Body of pancreas (tissue), 4 donors: ENCODE results near the gene FBXO42. TPM values are rescaled to one million over a fixed set of nuclear protein-coding genes. Genes with fewer than 3 reads are reported as not detected.
A peak's percentile ranks its signal among the peaks of the same experiment; 100 is the strongest.
"Not testable (repeated sequence)": the region's sequence is repeated elsewhere in the genome, so short reads cannot be mapped to it uniquely, and the experiment has no call there.

Source experiments
- ATAC-seq: fragments of 150-250 bp; one replicate; pipeline ENCODE4 v1.9.1; 2016
- DNase-seq, 4 donors: peaks; one replicate each; pipeline ENCODE4 v3.0.0-alpha.2; 2019
- H3K27ac ChIP-seq, 4 donors: fragments of 200-600 bp; sonication (generic); 1 replicate in 3 of 4; 2 replicates in 1 of 4; pipeline versions ENCODE4 v1.5.1 to v1.6.1; 2016 to 2019; ENCODE audit warnings: mild to moderate bottlenecking in 1 of 4, mixed read lengths in 1 of 4, moderate library complexity in 1 of 4
- H3K27me3 ChIP-seq, 2 donors: fragments of 200-600 bp; sonication (generic); one replicate each; pipeline ENCODE4 v1.6.0; 2016; ENCODE audit warnings: mild to moderate bottlenecking in 1 of 2
- H3K36me3 ChIP-seq, 2 donors: fragments of 200-600 bp; sonication (generic); replicated peaks in 1 of 2; 2 replicates each; pipeline ENCODE4 v1.5.1; 2016; ENCODE audit warnings: low read depth in 2 of 2; ENCODE audit not compliant: insufficient read depth in 1 of 2
- H3K4me1 ChIP-seq: fragments of 200-600 bp; sonication (generic); one replicate; pipeline ENCODE4 v1.6.0; 2016
- H3K4me3 ChIP-seq, 2 donors: fragments of 200-600 bp; sonication (generic); 1 replicate in 1 of 2; 2 replicates in 1 of 2; pipeline ENCODE4 v1.5.1; 2016 to 2019
- H3K9me3 ChIP-seq, 3 donors: fragments of 200-600 bp; sonication (generic); 1 replicate in 2 of 3; 2 replicates in 1 of 3; pipeline ENCODE4 v1.5.1; 2016
- CTCF ChIP-seq, 7 experiments: fragments of 450-650 bp in 4 of 7; fragments of 200-600 bp in 3 of 7; sonication (generic) in 3 of 7; IDR thresholded peaks; one replicate each; pipeline ENCODE4 v1.5.1; 2016 to 2019; ENCODE audit warnings: antibody characterized with exemption in 7 of 7
- POLR2A ChIP-seq, 3 donors: fragments of 450-650 bp; IDR thresholded peaks; one replicate each; pipeline ENCODE4 v1.6.1; 2016; ENCODE audit warnings: antibody characterized with exemption in 3 of 3, mild to moderate bottlenecking in 2 of 3
- WGBS, 2 donors: methylation state at CpG; one replicate each; pipeline ENCODE4 v1.1.5; 2017; 5-methylcytosine and 5-hydroxymethylcytosine counted together
- intact Hi-C: fragments of 100-400 bp; cut with DNase I; formaldehyde crosslinking; loops from one replicate; pipeline ENCODE4 v1.15.1; 2023
- total RNA-seq, 2 donors: library from RNA; depleted of rRNA; stranded (reverse); fragments of >200 nt; gene quantifications; one replicate each; pipeline ENCODE4 v1.1.0, GENCODE V29; 2016

FBXO42 gene
- total RNA-seq, 2 donors from 2014 or later: 11.9 to 33.6 TPM

- H3K36me3 ChIP-seq: no peaks in the 10 kb centered on the region
- peaks cover 27% of the 10 kb centered on the region for H3K4me1 ChIP-seq
- TF ChIP-seq CTCF (IDR thresholded peaks at IDR 0.05): no peak
- no peak for TF ChIP-seq POLR2A (IDR thresholded peaks at IDR 0.05)
- H3K9me3 ChIP-seq: no peaks in the 10 kb centered on the region
- ATAC-seq (no peak), DNase-seq (peak in 2 of 4 donors; percentile 16 to 32)
- H3K27ac ChIP-seq: peak overlapping the region; percentile 88 to 95 (median 92)
- 35 to 37% methylated on average over 11 of the region's 11 CpGs for WGBS, 2 donors
- H3K4me3 ChIP-seq: peak overlapping the region in 1 of 2 donors; percentile 77
- intact Hi-C loops: loop anchor here (10.0 kb wide), 1 partner anchor 278 kb away; the partner anchor contains the start of gene FAM131C
- no peaks in the 10 kb centered on the region for H3K27me3 ChIP-seq
Measured at GRCh38 chr1:16352842-16353535, 709 bp upstream of the FBXO42 start.

GRCh38 chr1:16351456-16351993 lies 755 bp downstream of the FBXO42 start:
- Histone ChIP-seq H3K27ac (peak overlapping the region; percentile 88 to 95 (median 92)), H3K36me3 (no peaks in the 10 kb centered on the region), H3K27me3 (no peaks in the 10 kb centered on the region), H3K4me3 (peak overlapping the region; percentile 77 to 97), H3K4me1 (peaks cover 27% of the 10 kb centered on the region), H3K9me3 (no peaks in the 10 kb centered on the region)
- WGBS, 2 donors: 0 to 1% methylated on average over 14 to 20 of the region's 20 CpGs
- TF ChIP-seq CTCF (IDR thresholded peaks at IDR 0.05): no peak
- no peak for TF ChIP-seq POLR2A (IDR thresholded peaks at IDR 0.05)
- DNase-seq (no peak), ATAC-seq (no peak)
- intact Hi-C loops: loop anchor here (10.0 kb wide), 1 partner anchor 277 kb away; the partner anchor contains the start of gene FAM131C

- 20 to 24% methylated on average over 2 of the region's 2 CpGs for WGBS, 2 donors
- TF ChIP-seq CTCF (IDR thresholded peaks at IDR 0.05) (no peak), POLR2A (IDR thresholded peaks at IDR 0.05) (no peak)
Measured at GRCh38 chr1:16349847-16350406, 2.4 kb downstream of the FBXO42 start.

GRCh38 chr1:16348414-16349182 lies 3.7 kb downstream of the FBXO42 start:
- no peak for DNase-seq
- Histone ChIP-seq H3K27me3 (no peaks in the 10 kb centered on the region), H3K4me1 (peaks cover 27% of the 10 kb centered on the region), H3K9me3 (no peaks in the 10 kb centered on the region), H3K27ac (peak overlapping the region in 1 of 4 donors; percentile 14), H3K36me3 (no peaks in the 10 kb centered on the region), H3K4me3 (no peak overlapping the region)
- intact Hi-C loops: loop anchor here (10.0 kb wide), 1 partner anchor 94 kb away; no protein-coding TSS in a partner anchor
- TF ChIP-seq POLR2A (IDR thresholded peaks at IDR 0.05): no peak
- no peak for TF ChIP-seq CTCF (IDR thresholded peaks at IDR 0.05)
- 92 to 94% methylated on average over 14 of the region's 14 CpGs for WGBS, 2 donors
- no peak for ATAC-seq

More at GRCh38 chr1:16349847-16350406, 2.4 kb downstream of the FBXO42 start:
- Histone ChIP-seq H3K4me3 (no peak overlapping the region), H3K27me3 (no peaks in the 10 kb centered on the region), H3K9me3 (no peaks in the 10 kb centered on the region), H3K27ac (no peak overlapping the region), H3K36me3 (no peaks in the 10 kb centered on the region), H3K4me1 (peaks cover 27% of the 10 kb centered on the region)
- intact Hi-C loops: loop anchor here (10.0 kb wide), 2 partner anchors 95 to 275 kb away; partner anchors contain the start of gene FAM131C
- DNase-seq: no peak
- ATAC-seq: no peak

GRCh38 chr1:16343276-16343675 lies 9.0 kb downstream of the FBXO42 start:
- not testable (repeated sequence) for H3K36me3 ChIP-seq, H3K4me3 ChIP-seq, ATAC-seq, DNase-seq, H3K27ac ChIP-seq, H3K27me3 ChIP-seq, H3K4me1 ChIP-seq, H3K9me3 ChIP-seq
- intact Hi-C loops: loop anchor here (10.0 kb wide), 1 partner anchor 88 kb away; no protein-coding TSS in a partner anchor
- 90 to 96% methylated on average over 6 of the region's 6 CpGs for WGBS, 2 donors
